Measurements from ENCODE around the gene FOXK1.

DNA sequence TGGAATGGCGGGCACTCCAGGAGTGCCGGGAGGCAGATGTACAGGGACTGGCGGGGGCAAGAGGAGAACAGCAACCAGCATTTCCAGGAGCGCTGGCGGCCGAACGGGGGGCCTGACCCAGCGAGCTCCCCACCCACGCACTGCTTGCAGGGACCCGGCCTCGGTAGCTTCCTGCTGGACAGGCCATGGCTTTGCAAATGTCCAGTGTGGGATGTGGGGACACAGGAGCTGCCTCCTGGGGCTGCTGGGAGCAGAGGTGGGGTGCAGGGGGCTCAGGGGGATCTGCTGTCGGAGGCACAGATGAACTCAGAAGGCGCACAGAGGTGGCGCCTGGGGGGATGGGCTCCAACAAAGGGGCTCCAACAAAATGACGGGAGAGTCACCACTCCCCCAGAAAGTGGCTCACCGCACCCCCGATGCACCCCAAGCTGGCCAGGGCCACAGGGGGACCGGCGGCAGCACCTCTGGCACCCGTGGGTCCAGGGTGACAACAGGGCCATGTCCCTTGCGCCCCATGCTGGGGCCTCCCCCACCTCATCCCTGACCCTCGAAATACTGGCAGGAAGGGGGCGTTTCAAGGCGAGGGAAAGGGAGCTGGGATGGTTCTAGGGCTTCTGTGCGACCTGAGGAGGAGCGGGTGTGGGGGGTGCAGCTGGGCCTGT is 134.5 kb downstream of the FOXK1 start:
- TF ChIP-seq, protein P1, sequence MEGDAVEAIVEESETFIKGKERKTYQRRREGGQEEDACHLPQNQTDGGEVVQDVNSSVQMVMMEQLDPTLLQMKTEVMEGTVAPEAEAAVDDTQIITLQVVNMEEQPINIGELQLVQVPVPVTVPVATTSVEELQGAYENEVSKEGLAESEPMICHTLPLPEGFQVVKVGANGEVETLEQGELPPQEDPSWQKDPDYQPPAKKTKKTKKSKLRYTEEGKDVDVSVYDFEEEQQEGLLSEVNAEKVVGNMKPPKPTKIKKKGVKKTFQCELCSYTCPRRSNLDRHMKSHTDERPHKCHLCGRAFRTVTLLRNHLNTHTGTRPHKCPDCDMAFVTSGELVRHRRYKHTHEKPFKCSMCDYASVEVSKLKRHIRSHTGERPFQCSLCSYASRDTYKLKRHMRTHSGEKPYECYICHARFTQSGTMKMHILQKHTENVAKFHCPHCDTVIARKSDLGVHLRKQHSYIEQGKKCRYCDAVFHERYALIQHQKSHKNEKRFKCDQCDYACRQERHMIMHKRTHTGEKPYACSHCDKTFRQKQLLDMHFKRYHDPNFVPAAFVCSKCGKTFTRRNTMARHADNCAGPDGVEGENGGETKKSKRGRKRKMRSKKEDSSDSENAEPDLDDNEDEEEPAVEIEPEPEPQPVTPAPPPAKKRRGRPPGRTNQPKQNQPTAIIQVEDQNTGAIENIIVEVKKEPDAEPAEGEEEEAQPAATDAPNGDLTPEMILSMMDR (conservative IDR thresholded peaks at IDR 0.05; ENCODE audit: low read depth in 2 of 2): no peak
- TF ChIP-seq ZNF331 (CRISPR knock-in tag; IDR thresholded peaks at IDR 0.05; ENCODE audit: low read depth) (no peak), EZH2phosphoT487 (IDR thresholded peaks at IDR 0.05; ENCODE audit: unreplicated experiment) (no peak), POLR2AphosphoS5 (IDR thresholded peaks at IDR 0.05; ENCODE audit: low read depth) (no peak)
- TF ChIP-seq, protein P2, sequence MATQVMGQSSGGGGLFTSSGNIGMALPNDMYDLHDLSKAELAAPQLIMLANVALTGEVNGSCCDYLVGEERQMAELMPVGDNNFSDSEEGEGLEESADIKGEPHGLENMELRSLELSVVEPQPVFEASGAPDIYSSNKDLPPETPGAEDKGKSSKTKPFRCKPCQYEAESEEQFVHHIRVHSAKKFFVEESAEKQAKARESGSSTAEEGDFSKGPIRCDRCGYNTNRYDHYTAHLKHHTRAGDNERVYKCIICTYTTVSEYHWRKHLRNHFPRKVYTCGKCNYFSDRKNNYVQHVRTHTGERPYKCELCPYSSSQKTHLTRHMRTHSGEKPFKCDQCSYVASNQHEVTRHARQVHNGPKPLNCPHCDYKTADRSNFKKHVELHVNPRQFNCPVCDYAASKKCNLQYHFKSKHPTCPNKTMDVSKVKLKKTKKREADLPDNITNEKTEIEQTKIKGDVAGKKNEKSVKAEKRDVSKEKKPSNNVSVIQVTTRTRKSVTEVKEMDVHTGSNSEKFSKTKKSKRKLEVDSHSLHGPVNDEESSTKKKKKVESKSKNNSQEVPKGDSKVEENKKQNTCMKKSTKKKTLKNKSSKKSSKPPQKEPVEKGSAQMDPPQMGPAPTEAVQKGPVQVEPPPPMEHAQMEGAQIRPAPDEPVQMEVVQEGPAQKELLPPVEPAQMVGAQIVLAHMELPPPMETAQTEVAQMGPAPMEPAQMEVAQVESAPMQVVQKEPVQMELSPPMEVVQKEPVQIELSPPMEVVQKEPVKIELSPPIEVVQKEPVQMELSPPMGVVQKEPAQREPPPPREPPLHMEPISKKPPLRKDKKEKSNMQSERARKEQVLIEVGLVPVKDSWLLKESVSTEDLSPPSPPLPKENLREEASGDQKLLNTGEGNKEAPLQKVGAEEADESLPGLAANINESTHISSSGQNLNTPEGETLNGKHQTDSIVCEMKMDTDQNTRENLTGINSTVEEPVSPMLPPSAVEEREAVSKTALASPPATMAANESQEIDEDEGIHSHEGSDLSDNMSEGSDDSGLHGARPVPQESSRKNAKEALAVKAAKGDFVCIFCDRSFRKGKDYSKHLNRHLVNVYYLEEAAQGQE (IDR thresholded peaks at IDR 0.05; ENCODE audit: unreplicated experiment): no peak
